HG03571 (cell line): Measurements from ENCODE around the gene MTUS2.

Experiments used
- ATAC-seq: cut with Tn5 transposase; IDR thresholded peaks from one replicate; pipeline ENCODE4 v1.9.1; 2021; ENCODE audit not compliant: unreplicated experiment

MTUS2 gene

DNA sequence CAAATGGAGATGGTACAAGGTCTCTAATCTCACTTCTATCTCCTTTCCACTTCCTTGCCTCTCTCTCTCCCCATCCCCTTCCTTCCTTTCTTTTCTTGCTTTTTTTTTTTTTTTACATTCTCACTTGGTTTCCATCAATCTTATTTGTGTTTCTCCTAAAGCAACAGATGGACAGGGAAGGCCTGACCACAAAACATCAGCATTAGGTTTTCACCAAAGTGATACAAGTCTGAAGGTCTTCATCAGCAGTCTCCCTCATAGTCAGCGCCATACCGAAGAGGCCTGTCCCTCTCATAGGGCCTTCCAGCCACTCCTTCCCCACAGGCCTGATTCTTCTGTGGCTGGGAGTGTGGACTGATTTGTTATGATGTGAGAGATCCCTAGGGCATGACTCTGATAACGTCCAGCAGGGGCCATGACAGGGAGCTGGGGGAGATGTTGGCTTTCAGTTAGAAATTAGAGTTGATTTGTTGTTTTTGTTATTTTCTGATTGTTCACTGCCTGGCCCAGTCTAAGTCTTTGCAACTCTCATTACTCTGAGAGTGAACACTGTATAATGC lies 616.7 kb downstream of the MTUS2 start:
- no peak for ATAC-seq

DNA sequence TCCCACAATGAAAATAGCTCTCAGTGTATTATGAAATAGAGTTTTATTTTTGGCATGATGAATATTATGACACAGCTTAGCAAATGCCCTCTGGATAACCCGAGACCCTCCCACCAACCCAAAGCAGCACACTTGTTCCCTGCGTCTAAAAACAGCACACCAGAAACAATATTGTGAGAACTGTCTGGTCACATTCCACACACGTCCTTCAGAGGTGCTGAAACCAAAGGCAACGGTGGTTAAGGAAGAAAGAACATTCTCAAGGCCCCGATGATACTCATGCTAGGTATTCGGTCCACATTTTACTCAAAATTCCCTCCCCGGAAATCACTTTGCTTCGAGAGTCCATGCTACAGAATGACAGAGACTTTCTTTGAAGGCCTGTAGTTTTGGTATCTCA lies 618.6 kb downstream of the MTUS2 start:
- no peak for ATAC-seq

DNA sequence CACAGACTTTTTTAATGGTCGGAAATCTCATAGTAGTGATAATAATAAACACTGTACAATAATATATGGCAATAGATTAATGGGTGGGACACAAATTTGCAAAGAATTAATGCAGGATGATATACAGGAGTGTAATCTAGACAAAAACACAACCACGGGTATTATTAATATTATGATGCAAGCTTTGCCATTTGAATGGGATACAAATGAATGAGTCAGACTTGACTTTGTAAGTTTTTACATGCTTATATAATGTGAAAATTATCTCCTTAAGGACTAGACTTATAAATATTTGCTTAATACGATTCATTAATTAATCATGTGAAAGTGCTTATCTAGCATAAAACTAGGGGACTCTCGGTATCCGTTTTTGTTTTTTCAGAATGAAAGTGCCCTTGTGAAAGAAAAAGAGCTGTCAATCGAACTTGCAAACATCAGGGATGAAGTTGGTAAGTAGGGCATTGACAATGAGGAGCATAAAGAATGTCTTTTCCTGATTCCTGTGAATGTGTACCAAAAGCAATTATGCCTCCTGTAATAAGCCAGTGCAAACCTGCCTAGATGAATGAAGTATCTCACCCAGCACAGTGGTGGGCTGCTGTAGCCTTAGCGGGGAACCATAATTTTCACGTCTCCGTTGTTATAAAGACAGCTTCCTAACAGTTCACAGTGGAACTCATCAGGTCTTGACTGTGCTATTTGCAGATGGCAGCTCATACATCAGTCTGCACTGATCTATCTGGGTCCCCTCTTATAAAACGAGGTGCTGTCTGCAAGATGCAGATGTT lies 619.7 kb downstream of the MTUS2 start:
- no peak for ATAC-seq

DNA sequence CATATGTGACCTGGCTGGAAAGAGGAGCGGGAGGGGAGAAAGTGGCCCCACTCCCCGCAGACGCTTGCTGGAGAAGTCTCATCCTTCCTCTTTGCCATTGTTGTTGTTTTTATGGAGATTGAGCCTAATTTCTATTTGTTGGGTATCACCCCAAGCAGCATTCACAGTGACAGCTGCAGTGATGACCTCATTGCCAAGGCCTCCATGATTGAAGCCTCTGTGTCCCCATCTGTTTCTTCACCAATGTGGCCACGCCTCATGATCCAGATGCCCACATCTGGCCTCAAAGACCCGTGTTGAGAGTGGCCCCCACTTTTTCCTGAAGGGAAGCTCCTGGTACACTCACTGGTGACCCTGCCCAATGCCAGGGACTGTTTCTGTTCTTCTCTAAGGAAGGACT lies 621.2 kb downstream of the MTUS2 start:
- ATAC-seq = no peak

DNA sequence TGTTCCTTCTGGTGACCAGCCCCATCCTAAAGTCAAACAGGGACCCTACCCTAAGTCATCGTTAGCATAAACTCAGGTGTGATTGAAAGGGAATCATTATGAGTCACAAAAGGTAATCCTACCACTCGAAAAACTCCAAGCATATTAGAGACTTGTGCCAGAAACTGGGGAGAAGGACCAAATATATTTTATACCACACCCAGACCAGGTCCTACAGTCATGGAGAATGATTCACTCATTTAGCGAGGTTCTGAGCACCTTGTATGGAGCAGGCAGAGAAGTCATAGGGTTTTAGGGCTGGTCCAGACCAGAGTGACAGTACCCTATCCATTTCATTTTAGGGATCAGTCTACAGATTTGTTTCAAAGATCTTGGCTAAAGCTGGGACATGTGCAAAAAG lies 625.9 kb downstream of the MTUS2 start:
- ATAC-seq = no peak

DNA sequence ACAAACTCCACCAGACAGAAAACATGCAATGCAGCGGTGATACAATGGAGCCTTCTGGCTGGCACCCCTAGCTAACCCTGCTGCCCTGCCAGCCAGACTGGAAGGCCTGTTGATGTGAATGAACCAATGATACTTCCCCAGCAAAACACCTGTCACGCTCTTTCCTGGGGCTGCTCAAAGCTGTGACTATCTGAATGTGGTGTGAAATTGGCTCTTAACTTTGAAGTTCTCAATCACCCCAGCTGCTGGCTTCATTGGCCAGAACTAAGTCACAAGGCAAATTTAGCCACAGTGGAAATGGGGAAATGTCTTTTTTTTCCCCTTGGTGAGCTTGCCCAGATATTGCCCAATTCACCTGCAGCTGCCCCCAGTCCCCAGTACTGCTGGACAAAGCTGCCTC lies 628.0 kb downstream of the MTUS2 start:
- no peak for ATAC-seq

GRCh38 chr13:29449726-29450125 lies 629.6 kb downstream of the MTUS2 start:
- no peak for ATAC-seq

GRCh38 chr13:29451976-29452375 lies 631.8 kb downstream of the MTUS2 start:
- ATAC-seq = no peak

DNA sequence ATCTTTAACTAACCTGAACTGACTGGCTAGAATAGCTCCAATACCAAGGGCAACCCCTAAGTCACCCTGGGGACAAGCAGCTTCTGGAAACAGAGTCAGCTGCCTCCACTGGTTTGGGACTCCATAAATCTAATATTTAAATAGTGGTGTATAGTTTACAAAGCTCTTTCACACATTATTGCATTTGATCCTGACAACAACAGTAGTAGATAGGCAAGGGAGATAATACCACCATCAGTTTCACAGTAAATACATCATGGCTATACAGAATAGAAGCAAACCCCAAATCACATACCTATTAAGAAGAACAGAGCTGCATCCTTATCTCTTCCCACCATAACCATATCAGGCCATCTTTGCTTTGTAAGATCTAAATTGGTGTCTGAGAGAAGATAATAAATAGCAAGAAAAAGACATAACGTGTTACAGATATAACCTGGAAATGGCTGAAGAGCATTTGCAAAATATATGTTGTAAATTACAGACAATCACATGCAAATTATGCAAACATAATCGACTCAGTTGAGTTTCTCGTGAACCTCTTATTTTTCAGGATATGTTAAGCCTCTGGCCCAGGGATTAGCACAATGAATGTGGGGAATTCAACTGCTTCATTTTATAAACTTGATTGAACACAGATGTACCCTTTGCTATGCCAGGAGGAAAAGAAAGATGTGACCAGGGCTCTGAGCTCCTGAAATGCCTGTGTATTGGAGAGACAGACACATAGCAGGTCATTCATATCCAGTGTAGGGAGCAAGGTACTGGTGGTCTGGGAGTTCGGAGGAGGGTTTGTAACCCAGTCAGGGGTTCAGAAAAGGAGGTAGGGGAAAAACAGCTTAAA lies 632.9 kb downstream of the MTUS2 start:
- ATAC-seq = no peak

- ATAC-seq = no peak
These were observed 633.5 kb downstream of the MTUS2 start for GRCh38 chr13:29453617-29454011.

DNA sequence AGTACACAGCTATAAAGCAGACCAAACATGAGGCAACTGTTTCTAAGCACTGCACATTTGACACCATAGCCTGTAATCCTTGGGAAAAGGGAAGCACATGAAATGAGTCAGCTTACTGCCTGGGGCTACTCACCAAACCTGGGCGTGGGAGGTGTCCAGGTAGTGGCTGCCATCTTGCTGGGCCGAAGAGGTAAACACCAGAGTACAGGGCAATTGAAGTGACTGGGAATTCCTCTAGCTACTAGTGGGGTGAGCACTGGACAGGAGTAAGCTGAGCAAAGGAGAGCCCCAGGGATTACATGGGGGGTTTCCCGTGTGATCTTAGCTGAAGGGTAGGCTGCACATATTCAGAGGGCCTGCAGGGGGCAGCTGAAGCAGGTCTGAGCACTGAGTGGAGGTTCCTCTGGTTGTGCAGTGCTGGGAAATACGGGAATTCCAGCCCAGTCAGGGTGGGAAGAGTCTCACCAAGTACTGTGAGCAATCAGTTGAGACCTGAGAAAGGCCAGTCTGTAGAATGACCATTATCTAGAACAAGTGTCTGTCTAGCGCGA lies 634.9 kb downstream of the MTUS2 start:
- ATAC-seq = peak; percentile 71

- no peak for ATAC-seq
These were observed 636.3 kb downstream of the MTUS2 start for GRCh38 chr13:29456419-29456818.

DNA sequence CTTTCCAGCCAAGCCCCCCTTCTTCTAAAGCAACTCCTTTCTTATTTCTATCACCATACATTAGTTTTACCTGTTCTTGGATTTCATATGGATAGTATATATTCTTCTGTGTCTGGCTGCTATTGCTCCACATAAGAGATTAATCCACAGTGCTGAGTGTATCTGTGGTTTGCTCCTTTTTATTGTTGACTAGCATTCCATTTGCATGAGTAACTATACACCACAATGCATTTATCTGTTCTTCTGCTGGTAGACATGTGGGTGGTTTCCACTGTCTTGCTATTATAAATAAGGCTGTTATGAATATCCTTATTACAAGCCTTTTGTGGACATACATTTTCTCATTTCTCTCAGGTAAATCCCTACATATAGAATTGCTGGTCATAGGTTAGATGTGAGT lies 637.2 kb downstream of the MTUS2 start:
- ATAC-seq = no peak

DNA sequence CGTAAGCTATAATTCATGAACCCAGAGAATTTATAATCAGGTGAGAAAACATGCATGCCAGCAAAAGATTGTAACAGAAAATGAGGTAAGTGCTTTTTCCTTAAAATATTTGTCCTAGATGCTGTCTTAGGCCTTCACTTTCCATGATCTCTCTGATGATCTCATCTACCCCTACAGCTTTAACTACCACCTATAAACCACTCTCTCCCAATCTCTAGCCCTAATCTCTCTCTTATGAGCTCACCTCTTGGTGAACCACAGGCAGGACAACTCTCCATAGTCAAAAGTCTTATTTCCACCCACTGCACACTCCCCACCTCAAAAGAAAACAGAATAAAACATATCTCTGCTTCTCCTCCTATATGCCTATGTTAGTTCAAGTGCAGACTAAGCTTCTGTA lies 638.3 kb downstream of the MTUS2 start:
- no peak for ATAC-seq

DNA sequence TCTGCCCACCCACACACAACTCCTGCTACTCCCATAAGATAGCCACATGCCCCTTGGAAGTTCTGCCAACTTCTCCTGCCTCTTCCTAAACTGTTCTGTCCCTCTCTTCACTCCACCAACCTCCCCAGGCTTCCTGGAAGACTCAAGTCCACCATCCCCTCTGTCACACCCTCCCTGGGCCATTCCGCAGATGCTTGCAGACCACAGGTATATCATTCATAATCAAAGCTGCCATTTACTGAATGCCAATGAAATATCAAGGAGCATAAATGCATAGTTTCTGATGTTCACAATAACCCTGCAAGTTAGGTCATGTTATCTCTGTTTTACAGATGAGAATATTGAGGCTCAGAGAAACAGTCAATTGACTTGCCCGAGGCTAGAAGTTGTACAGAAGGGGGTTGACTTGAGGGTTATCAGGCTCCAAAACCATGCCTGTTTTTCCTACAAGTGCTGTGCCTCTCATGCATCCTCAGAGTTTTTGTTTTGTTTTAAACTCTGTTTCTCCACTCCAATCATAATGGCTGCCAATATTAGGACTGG lies 639.7 kb downstream of the MTUS2 start:
- no peak for ATAC-seq

GRCh38 chr13:29464105-29464679 lies 644.1 kb downstream of the MTUS2 start:
- ATAC-seq = no peak

- ATAC-seq = no peak
These were observed 645.7 kb downstream of the MTUS2 start for GRCh38 chr13:29465741-29466293.

DNA sequence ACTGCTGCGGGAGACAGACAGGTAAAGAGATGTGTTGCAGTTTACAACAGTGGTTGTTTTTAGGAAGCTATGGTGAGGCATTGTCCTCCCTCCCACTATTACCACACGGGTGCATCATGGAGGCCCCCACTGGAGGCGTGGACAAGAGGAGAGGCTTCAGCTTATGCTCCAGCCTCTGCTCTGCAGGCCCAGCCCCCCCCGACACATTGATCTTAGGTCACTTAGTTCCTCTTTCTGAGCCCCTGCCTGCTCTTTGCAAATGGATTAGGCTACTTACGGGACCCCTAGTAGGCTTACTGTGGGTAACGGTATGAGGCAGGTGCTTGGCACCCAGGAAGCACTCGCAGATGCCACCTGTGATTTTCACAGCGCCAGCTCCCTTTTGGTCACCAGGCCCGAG lies 651.4 kb downstream of the MTUS2 start:
- ATAC-seq = no peak

GRCh38 chr13:29472332-29472961 lies 652.3 kb downstream of the MTUS2 start:
- ATAC-seq = no peak

DNA sequence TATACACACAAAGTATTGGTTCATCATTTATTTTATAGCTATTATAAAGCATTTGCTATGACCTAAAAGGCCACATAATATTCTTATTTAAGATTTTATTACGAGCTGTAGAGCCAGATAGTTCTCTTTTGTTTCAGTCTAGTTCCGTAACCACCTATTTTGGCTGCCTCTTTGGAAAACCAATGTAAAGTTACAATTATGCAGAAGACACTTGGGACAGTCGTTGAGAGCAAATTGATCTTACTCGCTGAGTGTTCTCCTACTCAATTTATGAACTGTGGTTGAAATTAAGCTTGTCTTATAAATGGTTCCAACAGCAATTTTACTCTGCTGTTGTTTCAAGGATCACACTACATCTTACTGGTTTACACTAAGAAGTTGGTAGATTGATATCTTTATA lies 653.0 kb downstream of the MTUS2 start:
- ATAC-seq = no peak
